Measurements from ENCODE around the gene GNA12.

GNA12 gene

GRCh38 chr7:2802101-2802500 lies 42.0 kb downstream of the GNA12 start:
- no peak for DNase-seq

DNA sequence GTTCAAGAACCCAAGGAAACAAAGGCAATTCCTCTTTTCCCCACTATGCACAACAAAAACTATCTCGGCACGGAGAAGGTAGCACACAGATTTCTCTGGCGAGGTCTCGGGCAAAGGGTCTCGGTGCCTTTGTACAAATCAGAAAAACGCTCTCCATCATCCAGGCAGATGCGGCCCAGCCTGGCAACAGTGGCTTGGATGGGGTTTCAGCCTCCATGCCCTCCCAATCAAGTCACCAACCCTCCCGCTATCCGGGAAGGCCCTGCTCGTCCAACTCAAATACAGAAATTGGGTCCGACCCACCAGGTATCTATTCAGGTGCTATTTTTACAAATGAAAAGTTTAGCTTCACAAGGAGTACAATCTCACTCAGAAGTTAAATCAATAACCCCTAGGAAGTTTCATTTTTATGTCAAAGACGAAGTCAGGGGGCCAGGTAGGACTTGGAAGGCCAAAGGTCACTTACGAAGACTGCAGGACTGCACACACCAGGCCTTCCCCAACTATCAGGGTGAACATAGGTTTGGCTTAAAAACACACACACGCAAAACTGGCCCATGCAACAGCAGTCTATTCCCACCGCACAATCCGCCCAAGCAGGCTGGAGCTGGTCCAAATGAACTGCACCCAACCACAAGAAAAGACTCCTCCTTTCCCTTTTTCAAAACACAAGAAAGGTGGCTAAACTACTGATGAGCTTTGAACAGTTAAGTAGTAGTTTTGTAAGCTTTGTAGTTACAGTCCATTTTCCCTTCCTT lies 43.0 kb downstream of the GNA12 start:
- no peak for DNase-seq

DNA sequence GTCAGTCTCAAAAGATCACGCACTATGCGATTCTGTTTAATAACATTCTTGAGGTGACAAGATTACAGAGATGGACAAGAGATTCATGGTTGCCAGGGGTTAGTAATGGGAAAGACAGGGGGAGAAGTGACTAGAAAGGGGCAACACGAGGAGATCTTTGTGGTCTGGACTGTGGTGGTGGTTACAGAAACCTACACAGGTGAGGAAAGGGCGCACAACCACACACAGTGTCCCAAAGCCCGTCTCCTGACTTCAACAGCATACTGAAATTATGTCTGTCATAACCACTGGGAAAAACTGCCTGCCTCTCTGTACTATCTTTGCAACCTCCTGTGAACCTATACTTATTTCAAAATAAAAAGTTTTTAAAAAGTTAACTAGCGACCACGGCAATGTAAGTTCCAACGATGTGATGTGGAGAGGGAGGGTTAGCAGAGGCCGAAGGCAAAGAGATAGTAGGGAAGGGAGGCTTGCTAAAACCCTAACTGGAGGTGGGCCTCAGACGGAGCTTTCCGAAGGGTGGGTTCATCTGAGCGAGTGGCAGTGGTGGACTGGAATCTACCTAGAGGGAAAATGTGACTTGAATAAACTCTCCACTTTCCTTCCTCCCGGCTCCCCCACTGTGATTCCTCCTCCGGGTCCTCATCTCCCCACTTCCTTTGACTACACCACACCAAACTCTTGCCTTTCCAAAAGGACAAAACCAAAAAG lies 43.7 kb downstream of the GNA12 start:
- no peak for DNase-seq

GRCh38 chr7:2799253-2799652 lies 44.9 kb downstream of the GNA12 start:
- DNase-seq = no peak

DNA sequence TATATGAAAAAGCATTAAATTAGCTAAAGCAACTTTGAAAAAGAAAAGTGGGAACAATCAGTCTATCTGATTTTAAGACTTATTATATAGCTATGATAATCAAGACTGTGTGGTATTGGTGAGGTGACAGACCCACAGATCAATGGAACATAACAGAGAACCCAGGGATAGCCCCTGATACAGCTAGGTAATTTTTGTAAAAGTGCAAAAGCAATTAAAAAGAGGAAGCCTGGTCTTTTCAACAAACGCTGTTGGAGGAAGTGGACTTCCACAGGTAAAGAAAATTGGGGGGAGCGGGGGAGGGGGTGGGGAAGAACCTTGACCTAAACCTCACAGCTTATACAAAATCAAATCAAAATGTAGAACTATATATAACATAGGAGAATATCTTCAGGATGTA lies 45.4 kb downstream of the GNA12 start:
- no peak for DNase-seq

DNA sequence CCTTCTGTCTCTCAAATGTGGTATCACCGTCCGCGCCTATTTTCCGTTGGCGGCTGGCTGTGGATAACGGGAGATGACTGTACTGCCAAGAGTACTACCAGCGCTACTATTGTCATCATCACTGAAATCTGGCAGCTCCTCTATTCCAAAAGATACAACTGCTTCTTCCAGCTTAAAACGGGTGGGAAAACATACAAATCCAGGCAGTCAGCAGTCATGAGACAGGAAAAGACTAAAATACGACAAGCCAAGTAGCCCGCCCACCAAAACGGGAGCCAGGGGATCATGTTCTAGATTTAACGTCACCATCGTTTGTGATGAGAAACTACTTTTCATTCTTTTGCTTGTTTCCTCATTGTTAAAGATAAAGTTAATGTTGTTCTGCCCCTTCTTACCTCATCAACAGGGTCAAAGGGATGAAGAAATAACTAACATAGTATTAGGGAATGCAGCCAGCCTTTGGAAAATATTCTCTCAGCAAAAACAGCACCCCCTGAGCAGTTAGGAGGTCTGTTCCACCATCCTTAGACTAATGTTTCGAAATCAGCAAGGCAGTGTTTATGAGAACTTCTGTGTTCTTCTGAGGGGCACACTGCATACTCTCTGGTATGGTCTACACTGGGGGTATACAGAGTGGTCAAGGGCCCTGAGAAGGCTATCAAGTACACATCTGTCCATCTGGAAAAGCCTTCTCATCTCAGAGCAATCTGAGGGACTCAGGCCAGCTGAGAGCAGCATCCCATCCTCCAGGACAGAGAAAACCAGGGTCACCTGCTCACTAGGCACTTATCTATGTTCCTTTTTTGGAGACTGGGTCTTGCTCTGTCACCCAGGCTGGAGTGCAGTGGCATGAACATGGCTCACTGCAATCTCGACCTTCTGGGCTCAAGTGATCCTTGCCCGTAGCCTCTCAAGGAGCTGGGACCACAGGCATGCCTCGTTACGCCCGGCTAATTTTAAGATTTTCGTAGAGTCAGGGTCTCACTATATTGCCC lies 47.5 kb downstream of the GNA12 start:
- DNase-seq = no peak

- no peak for DNase-seq
Observed at GRCh38 chr7:2795906-2796305, 48.2 kb downstream of the GNA12 start.

DNA sequence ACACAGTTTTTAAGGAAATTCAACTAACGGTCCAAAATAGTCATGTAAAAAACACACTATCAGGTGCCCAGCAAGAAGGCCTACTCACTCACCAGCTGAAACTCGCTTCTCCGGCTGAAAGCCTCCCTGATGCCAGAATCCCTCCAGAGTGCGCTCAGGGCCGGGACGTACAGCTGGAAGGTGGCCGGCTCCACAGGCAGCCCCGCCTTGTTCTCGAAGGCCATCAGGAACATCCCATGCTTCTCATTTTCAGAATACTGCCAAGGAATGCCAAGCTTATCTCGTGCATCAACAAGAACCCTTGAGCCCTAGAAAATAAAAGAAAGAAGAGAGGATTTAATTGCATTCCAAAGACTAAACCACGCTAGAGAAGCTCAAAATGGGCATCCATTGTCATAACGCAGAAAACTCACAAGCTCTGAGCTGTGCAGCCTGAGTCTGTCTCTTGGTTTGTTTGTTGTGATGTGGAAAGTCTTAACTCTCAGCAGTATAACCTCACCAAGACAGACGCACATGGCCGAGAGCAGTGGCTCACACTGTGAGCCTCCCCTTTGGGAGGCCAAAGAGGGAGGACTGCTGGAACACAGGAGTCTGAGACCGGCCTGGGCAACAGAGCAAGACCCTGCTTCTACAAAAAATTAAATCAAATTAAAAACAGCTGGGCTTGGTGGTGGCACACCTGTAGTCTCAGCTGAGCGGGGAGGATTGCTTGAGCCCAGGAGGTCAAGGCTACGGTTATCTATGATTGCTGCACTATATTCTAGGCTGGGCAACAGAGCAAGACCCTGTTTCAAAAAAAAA lies 49.1 kb downstream of the GNA12 start:
- no peak for DNase-seq

DNA sequence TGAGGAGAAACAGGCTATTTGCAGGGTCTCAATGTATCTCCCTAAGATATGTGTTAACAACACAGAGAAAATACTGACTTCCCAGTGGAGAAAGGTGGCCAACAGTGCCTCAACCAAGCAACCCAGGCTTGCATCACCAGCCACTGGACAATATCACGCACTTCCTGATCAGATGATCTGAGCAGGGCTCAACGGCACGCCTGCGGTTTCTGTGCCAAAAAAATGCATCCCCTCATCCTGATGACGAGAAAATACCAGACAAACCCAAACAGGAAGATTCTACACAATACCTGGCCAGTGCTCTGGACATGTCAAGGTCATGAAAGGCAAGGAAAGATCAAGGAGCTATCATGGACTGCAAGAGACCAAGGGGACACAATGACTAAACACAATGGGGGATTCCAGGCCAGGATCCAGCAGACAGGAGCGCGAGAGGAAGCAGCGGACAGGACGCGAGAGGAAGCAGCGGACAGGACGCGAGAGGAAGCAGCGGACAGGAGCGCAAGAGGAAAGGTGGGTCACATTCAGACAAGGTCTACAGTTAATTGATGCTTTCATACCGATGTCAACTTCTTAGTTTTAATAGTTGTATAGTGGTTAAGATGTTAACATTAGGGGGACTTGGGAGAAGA lies 51.1 kb downstream of the GNA12 start:
- no peak for DNase-seq

DNA sequence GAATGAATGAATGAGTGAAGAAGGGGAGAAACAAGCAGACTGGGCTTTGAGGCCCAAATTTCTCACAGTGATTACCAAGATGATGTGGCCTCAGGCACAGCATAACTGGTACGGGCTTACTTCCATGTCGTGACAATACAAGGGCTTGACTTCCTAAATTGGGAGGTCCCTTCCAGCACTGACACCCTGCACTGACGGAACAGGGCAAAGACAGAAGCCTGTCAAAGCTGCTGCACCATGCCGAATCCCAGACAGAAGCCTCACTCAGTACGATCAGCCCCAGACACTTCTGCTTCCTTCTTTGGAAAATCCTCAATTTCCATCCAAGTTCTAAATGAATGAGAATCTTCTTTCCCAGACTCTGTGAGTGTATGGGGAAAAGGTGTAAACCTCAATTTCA lies 51.9 kb downstream of the GNA12 start:
- DNase-seq = no peak

- no peak for DNase-seq
Observed at GRCh38 chr7:2791390-2791789, 52.7 kb downstream of the GNA12 start.

DNA sequence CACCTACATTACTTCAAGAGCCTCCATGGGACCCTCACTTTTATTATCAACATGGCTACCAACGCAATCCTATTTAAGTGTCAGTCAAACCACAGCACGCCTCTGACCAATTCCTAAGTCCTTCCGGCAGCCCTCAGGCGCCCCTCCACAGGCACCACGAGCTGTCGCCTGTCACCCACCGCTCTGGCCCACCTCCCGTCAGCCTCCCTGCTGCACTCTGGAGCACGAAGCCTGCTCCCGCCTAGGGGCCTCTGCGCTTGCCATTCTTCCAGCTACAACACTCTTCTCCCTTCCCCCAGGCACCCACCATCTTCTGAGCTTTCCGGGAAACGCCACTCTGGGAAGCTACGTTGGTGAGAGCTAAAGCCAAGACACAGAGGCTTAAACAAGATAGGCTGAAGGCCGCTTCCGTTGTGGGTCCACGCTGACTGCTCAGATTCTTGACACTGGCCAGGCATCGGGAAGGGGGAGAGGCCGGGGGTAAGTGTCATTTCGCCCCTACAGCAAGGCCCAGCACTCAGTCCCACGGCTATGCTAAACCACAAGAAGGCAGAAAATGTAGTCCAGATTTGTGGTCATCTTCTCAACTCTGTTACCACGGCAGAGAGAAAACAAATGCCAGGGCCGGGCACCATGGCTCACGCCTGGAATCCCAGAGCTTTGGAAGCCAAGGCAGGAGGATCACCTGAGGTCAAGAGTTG lies 56.7 kb downstream of the GNA12 start:
- no peak for DNase-seq

- no peak for DNase-seq
Observed at GRCh38 chr7:2786607-2787116, 57.4 kb downstream of the GNA12 start.

- DNase-seq = no peak
Observed at GRCh38 chr7:2785071-2785500, 59.0 kb downstream of the GNA12 start.

DNA sequence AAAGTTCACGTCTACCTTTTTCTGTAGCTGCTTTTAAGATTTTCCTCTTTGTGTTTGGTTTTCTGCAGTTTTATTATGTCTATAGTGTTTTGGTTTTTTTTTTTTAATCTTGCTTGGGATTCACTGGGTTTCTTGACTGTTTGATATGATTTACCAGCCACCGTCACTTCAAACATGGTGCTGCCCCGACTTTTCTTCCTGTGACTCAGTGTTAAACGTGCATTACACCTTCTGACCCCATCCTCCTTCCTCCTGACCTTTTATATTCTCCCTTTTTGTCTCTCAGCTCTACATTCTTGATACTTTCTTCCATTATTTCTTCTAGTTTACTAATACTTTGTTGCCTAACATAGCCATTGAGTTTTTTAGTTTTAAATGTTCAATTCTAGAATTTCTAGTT lies 61.5 kb downstream of the GNA12 start:
- no peak for DNase-seq

DNA sequence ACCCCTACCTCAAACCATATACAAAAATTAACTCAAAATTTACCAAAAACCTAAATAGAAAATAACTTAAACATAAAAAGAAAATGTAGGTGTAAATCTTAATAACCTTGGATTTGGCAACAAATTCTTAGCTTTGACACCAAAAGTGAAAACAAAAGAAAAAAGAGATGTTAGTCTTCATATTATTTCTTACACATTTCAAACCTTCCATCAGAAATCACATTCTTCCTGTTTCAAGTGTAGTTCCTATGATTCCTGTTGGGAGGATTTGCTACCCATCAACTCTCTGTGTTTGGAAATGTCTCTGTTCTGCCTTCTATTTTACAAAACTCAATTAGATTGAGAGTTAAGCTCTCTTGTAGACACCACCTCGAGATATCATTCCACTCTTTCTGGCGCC lies 62.0 kb downstream of the GNA12 start:
- no peak for DNase-seq

DNA sequence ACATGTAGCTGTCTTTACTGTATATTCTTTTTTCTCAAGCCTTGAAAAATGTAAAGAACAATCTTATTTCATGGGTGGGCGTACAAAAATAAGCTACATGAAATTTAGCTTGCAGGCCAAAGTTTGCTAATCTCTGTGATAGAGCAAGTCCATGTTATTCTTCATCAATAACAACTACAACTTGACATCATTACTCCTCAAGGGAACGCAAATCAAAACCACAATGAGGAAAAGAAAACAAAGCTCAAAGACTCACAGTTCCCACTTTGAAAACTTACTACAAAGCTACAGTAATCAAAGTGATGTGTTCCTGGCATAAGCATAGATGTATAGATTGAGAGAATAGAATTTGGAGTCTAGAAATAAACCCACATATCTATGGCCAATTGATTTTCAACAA lies 62.5 kb downstream of the GNA12 start:
- DNase-seq = no peak

DNA sequence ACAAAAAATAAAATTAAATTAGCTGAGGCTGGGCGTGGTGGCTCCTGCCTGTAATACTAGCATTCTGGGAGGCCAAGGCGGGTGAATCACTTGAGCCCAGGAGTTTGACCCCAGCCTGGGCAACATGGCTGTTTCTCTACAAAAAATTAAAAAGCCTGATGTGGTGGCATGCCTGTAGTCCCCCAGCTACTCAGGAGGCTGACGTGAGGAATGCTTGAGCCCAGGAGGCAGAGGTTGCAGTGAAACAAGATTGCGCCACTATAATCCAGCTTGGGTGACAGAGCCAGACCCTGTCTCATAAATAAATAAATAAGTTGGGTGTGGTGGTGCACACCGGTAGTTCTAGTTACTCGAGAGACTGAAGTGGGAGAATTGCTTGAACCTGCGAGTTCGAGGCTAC lies 65.1 kb downstream of the GNA12 start:
- no peak for DNase-seq

GRCh38 chr7:2777898-2778535 lies 66.1 kb downstream of the GNA12 start:
- DNase-seq = no peak

- DNase-seq = no peak
Observed at GRCh38 chr7:2776401-2776800, 67.7 kb downstream of the GNA12 start.

DNA sequence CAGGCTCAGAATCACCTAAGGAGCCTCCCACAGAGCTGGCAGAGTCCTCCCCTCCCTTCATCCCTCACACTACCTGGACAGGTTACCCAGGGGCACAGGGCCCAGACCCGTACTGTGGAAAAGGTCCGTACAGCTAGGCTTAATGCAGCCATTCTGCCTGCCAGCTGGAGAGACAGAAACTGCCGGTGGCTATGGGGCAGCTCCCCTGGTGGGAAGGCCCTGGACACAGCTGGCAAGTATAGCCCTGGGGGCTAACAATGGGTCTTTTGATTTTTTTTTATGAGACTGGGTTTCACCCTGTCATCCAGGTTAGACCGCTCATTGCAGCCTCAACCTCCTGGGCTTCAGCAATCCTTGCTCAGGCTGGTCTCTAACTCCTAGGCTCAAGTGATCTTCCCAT lies 68.3 kb downstream of the GNA12 start:
- DNase-seq = no peak
